ENCODE data around the gene DDIT3. TPM values are rescaled to one million over a fixed set of nuclear protein-coding genes. Genes with fewer than 3 reads are reported as not detected.
A peak's percentile ranks its signal among the peaks of the same experiment; 100 is the strongest.
"Not testable (repeated sequence)": the region's sequence is repeated elsewhere in the genome, so short reads cannot be mapped to it uniquely, and the experiment has no call there.

The DDIT3 gene
- total RNA-seq, 1 donor from 2014 or later = 24.0 TPM

DNA sequence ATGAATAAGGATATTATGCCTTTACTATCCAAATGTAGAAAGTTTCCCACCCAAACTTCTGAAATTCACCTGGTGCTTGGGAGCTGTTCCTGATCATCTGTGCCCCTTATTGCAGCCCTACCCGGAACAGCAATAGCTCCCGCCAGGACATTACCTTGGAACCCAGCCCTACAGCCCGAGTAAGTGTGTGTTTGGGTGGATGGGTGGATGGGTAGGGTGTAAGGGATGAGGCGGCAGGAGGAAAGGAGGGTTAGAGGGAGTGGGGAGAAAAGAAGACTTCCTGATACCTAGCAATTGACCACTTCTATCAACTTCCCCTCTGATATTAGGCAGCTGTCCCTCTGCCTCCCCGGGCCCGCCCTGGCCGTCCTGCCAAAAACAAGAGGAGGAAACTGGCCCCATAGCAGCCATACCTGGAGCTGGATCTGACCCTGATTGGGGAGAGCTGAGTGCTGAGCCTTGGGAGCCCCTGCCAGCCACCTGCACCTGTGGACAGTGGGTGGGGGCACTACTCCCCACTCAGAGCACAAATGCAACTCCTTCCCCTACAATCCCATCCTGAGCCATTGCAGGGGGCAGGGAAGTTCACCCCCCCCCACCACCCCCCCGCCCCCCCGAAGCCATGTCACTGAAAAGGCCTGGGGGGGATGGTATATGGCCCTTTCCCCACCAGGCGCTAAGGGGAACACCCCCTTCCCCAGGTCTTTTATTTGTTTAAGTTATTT, 8.7 kb upstream of the DDIT3 start:
- DNase-seq (ENCODE audit: low spot score) = no peak
- intact Hi-C loops (cut with DNase I) = no loop called here

- no peak for DNase-seq (ENCODE audit: low spot score)
- intact Hi-C loops (cut with DNase I) = no loop called here
Measured at GRCh38 chr12:57528176-57528575, 7.9 kb upstream of the DDIT3 start.

DNA sequence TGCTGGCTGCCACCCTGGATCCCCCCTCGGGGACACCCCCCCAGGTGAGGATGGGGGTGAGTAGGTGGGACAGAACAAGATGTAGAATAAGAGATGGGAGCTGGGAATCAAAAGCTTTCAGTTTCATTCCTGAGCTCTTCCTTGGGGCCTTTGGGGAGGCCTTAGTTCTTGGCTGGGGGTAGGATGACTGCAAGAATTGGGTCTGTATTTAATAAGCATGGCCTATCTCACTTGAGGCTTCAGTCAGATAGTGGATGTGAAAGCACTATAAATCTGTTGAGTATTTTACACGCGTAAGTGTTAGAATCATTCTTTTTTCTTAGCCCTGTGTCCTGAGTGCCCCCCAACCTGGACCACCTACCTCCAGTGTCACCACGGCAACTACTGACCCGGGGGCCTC, 6.9 kb upstream of the DDIT3 start:
- intact Hi-C loops (cut with DNase I) = no loop called here
- DNase-seq (ENCODE audit: low spot score) = no peak

GRCh38 chr12:57526477-57527126, 6.3 kb upstream of the DDIT3 start:
- no peak for DNase-seq (ENCODE audit: low spot score)
- intact Hi-C loops (cut with DNase I) = no loop called here

DNA sequence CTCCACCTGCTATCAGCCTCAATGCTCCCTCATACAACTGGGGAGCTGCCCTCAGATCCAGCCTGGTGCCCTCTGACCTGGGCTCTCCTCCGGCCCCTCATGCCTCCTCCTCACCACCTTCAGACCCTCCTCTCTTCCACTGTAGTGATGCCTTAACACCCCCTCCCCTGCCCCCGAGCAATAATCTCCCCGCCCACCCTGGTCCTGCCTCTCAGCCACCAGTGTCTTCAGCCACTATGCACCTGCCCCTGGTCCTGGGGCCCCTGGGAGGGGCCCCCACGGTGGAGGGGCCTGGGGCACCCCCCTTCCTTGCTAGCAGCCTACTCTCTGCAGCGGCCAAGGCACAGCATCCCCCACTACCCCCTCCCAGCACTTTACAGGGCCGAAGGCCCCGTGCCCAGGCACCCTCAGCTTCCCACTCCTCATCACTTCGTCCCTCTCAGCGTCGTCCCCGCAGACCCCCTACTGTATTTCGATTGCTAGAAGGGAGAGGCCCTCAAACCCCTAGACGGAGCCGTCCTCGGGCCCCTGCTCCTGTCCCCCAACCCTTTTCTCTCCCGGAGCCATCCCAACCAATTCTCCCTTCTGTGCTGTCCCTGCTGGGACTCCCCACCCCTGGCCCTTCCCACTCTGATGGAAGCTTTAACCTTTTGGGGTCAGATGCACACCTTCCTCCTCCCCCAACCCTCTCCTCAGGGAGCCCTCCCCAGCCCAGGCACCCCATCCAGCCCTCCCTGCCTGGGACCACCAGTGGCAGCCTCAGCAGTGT, 5.5 kb upstream of the DDIT3 start:
- DNase-seq (ENCODE audit: low spot score) = no peak
- intact Hi-C loops (cut with DNase I) = no loop called here

DNA sequence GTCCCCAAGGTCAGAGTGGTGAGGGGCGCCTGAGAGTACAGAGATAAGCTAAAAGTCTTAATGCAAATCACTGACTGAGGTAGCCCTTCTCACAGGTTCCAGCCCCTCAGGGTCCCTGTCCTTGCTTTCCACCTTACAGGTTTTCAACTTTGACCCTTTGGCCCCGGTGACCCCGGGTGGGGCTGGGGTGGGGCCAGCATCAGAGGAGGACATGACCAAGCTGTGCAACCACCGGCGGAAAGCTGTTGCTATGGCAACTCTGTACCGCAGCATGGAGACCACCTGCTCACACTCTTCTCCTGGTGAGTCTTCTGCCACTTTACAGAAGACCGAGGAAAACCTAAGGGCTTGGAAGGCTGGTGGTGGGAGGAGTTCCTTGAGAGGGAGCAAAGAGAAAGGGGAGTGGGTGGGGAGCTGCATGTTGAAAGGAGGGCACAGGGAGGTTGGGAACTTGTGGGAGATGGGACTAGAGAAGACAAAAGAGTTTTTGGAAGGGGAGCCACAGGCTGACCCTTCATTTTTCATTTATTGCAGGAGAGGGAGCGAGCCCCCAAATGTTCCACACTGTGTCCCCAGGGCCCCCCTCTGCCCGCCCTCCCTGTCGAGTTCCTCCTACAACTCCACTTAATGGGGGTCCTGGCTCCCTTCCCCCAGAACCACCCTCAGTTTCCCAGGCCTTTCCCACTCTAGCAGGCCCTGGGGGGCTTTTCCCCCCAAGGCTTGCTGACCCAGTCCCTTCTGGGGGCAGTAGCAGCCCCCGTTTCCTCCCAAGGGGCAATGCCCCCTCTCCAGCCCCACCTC, 4.7 kb upstream of the DDIT3 start:
- no peak for DNase-seq (ENCODE audit: low spot score)
- intact Hi-C loops (cut with DNase I) = loop anchor here (5.0 kb wide), 2 partner anchors 38 to 167 kb away; partner anchors contain the start of genes MARS1 and OS9

DNA sequence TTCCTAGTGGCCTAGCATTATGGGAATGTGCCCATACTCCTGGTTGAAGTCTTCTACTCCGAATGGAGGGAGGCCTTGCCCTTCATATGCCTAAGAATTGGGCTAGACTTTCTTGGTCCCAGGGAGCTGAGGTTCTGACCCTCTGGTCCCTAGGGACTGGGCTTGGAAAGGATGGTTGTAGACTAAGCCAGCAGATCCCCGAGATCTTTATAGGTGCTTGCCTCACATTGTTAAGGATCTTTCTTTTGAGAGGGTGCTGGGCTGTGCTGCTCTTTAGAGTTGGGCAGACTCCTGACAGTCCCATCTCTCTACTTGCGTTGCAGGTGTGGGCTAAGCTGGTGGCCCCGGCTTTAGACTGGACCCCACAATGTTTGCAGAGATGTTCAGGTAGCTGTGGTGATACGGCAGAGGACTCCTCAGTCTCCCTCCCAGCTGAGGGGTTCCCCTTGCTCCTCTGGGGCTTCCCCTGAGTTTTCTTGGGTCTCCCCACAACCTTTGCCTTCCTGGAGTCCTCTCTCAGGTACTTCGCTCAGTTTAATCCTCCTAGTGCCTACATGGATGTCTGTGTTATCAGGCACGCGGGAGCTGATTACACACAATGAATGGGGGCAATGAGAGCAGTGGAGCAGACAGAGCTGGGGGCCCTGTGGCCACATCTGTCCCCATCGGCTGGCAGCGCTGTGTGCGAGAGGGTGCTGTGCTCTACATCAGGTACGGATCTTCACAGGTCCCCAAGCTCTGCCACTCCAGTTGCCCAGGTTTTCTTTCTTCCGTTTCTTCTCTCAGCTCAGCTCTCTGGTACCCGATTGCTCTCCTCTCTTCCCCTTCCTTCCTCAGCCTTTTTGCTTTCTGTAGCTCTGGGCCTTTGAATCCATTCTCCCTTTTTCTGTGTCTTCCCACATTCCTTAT, 3.6 kb upstream of the DDIT3 start:
- no peak for DNase-seq (ENCODE audit: low spot score)
- intact Hi-C loops (cut with DNase I) = loop anchor here (2.0 to 5.0 kb wide), 3 partner anchors 23 to 168 kb away; partner anchors contain the start of genes DCTN2, MARS1 and OS9

DNA sequence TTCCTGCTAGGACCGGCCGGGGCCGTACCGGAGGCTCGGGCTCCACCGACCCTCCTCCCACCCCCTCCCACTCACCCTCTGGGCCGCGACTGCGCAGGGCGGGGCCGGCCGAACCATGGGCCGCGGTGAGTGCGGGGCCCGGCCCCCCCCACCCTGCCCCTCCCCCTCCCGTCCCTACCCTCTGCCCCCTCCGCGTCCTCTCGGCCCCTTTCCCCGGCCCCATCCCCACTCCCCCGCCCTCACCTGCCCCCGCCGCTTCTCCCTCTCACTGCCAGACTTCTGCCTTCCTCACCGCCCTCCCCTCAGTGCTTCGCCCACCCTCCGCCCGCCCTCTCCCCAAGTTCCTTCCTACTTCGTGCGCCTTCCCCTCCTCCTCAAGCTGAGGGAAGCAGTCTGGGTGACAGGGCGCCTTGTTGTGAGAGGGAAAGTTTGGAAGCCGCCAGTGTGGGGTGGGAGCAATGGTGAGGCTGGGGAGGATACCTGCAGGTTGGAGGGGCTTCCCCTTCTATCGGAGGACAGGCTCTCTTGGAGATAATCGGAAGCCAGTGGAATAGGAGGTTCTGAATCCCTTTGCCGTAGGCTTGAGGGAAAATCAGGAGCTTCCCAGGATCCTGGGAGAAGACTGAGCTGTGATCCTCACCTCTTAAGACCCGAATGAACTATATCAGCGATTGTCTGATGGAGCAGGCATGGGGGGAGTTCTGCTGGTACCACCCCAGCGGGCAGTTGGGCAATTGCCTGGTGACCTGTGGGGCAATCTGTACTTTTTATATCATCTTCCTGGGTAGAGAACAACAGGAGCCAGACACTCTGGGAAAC, 2.8 kb upstream of the DDIT3 start:
- peak; percentile 93 for DNase-seq (ENCODE audit: low spot score)
- intact Hi-C loops (cut with DNase I) = loop anchor here (2.0 to 5.0 kb wide), 3 partner anchors 24 to 169 kb away; partner anchors contain the start of genes DCTN2, MARS1 and OS9

GRCh38 chr12:57522011-57522886, 1.9 kb upstream of the DDIT3 start, which contains the start of gene MBD6:
MBD6 (plus strand) TSS chr12:57522824; CDS start chr12:57524304, 1,480 bp downstream.
- peak; percentile 94 for DNase-seq (ENCODE audit: low spot score)
- intact Hi-C loops (cut with DNase I) = loop anchor here (2.0 to 5.0 kb wide), 3 partner anchors 25 to 170 kb away; partner anchors contain the start of genes DCTN2, MARS1 and OS9

DNA sequence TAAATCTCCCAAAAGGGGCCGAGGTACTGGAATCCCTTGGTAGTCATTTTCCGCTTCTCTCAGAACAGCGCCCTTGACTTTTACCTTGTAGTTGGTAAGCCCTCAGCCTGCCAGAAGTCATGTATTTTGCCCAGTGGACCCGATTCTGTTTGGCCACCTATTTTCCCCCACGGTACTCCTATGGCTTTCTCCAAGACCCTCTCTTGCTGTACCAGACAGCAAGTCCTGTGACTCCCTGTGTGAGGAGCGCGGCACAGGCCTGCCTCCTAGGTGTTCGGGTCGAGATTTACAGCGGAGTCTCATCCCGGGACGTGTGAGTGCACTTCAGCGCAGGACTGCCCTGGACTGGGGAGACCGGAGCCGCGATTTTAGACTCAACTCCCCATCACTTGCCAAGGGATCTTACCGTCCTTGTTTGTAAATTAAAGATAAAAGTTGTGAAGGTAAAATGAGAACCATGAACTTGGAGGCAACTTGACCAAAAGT, 1.3 kb upstream of the DDIT3 start:
- DNase-seq (ENCODE audit: low spot score) = no peak
- intact Hi-C loops (cut with DNase I) = loop anchor here (2.0 to 5.0 kb wide), 3 partner anchors 25 to 171 kb away; partner anchors contain the start of genes DCTN2, MARS1 and OS9

DNA sequence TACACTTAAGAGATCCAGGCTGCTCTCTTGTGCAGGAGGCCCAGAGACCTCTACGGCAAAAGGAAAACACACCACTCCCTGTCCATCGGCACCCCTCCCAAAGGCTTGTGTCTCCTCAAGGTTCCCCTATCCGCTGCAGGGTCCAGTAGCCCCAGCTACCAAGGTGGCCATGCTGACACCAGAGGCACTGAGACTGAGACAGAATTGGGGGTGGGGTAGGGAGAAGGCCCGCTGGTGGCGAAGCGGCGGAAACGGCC, 590 bp downstream of the DDIT3 start:
- no peak for DNase-seq (ENCODE audit: low spot score)
- intact Hi-C loops (cut with DNase I) = loop anchor here (5.0 kb wide), 2 partner anchors 32 to 173 kb away; partner anchors contain the start of genes MARS1 and OS9

GRCh38 chr12:57518920-57519795, 1.2 kb downstream of the DDIT3 start:
- no peak for DNase-seq (ENCODE audit: low spot score)
- intact Hi-C loops (cut with DNase I) = no loop called here

GRCh38 chr12:57518176-57518919, 2.0 kb downstream of the DDIT3 start:
- intact Hi-C loops (cut with DNase I) = no loop called here
- no peak for DNase-seq (ENCODE audit: low spot score)

GRCh38 chr12:57517718-57518117, 2.6 kb downstream of the DDIT3 start:
- intact Hi-C loops (cut with DNase I); DNase-seq (ENCODE audit: low spot score): not testable (repeated sequence)

- intact Hi-C loops (cut with DNase I) = no loop called here
- no peak for DNase-seq (ENCODE audit: low spot score)
Measured at GRCh38 chr12:57517187-57517586, 3.1 kb downstream of the DDIT3 start.

All from cardiac septum (tissue), 1 donor.